Stomach (tissue), 9 donors: ENCODE measurements around the gene G6PD. TPM values are rescaled to one million over a fixed set of nuclear protein-coding genes. Genes with fewer than 3 reads are reported as not detected.
"Not testable (repeated sequence)": the region's sequence is repeated elsewhere in the genome, so short reads cannot be mapped to it uniquely, and the experiment has no call there.

Experiments used
- DNase-seq, 2 donors: peaks; one replicate each; pipeline versions ENCODE4 v3.0.0 to v3.0.0-alpha.2; 2013 to 2019
- H3K27ac ChIP-seq, 5 donors: fragments of 200-600 bp in 4 of 5; sonication (generic) in 4 of 5; one replicate each; pipeline ENCODE4 v1.5.1; 2013 to 2019; ENCODE audit warnings: mild to moderate bottlenecking in 1 of 5, moderate library complexity in 1 of 5
- H3K27me3 ChIP-seq, 3 donors: fragments of 200-600 bp; sonication (generic); one replicate each; pipeline ENCODE4 v1.5.1; 2017 to 2019; ENCODE audit warnings: mixed run types in 1 of 3
- H3K36me3 ChIP-seq, 4 donors: fragments of 200-600 bp; sonication (generic); 1 replicate in 3 of 4; 2 replicates in 1 of 4; pipeline ENCODE4 v1.5.1; 2016 to 2019
- H3K4me1 ChIP-seq, 4 donors: fragments of 200-600 bp; sonication (generic); one replicate each; pipeline ENCODE4 v1.5.1; 2016 to 2019
- H3K4me3 ChIP-seq, 4 donors: fragments of 200-600 bp; sonication (generic) in 3 of 4; one replicate each; pipeline ENCODE4 v1.5.1; 2016 to 2019; ENCODE audit warnings: mild to moderate bottlenecking in 1 of 4
- H3K9me3 ChIP-seq, 4 donors: fragments of 200-600 bp; sonication (generic); one replicate each; pipeline ENCODE4 v1.5.1; 2016 to 2019
- EP300 ChIP-seq: sonication (generic); formaldehyde crosslinking; IDR thresholded peaks from one replicate; pipeline ENCODE4 v1.6.1; 2017; ENCODE audit warnings: antibody characterized with exemption
- POLR2A ChIP-seq, 4 donors: fragments of 450-650 bp; IDR thresholded peaks; one replicate each; pipeline ENCODE4 v1.6.1; 2016; ENCODE audit warnings: antibody characterized with exemption in 4 of 4, control low read depth in 2 of 4, mild to moderate bottlenecking in 1 of 4, moderate library complexity in 1 of 4
- POLR2AphosphoS5 ChIP-seq, 3 donors: sonication (generic); formaldehyde crosslinking; IDR thresholded peaks; one replicate each; pipeline ENCODE4 v1.6.1; 2016; ENCODE audit warnings: antibody characterized with exemption in 3 of 3
- WGBS, 5 donors: extraction: QIAGEN DNeasy Blood & Tissue Kit in 3 of 5; methylation state at CpG; one replicate each; pipeline versions ENCODE4 v1.1.5 to v1.1.7; 2013 to 2018; 5-methylcytosine and 5-hydroxymethylcytosine counted together
- intact Hi-C: fragments of 100-400 bp; cut with DNase I; formaldehyde crosslinking; loops from one replicate; pipeline ENCODE4 v1.15.1; 2023; ENCODE audit warnings: low total_unique reads
- polyA plus RNA-seq, 3 donors: library from polyadenylated mRNA; stranded (reverse); fragments of 200-250 nt; gene quantifications; one replicate each; pipeline ENCODE4 v1.2.3, GENCODE V29; 2013
- total RNA-seq, 5 donors: library from RNA; depleted of rRNA; stranded (reverse); fragments of >200 nt; gene quantifications; one replicate each; pipeline versions ENCODE4 v1.1.0 to v1.2.3, GENCODE V29; 2014 to 2016
- TF ChIP-seq, protein P1 (sequence below), 7 experiments: fragments of 450-650 bp in 4 of 7; fragments of 200-600 bp in 3 of 7; sonication (generic) in 3 of 7; IDR thresholded peaks; one replicate each; pipeline ENCODE4 v1.5.1; 2016 to 2019; ENCODE audit warnings: antibody characterized with exemption in 7 of 7, control low read depth in 2 of 7, mild to moderate bottlenecking in 1 of 7
- donor health status: healthy with polysubstance abuse.
- donor health status: Bipolar disorder and iron deficiency.
- donor health status: healthy.

G6PD gene
- total and polyA plus RNA-seq, 8 donors, result 10.3 to 41.7 (median 23.4) TPM

- H3K27me3 ChIP-seq, result no peaks in the 10 kb centered on the region
- no peak overlapping the region for H3K27ac ChIP-seq
- H3K9me3 ChIP-seq, result peaks cover 0 to 36% (median 12%) of the 10 kb centered on the region in 4 donors
- intact Hi-C loops, result no loop called here
- H3K36me3 ChIP-seq, result no peaks in the 10 kb centered on the region
- WGBS, 5 donors, result 79 to 93% (median 87%) methylated on average over 5 of the region's 5 CpGs
- no peak for DNase-seq
- no peaks in the 10 kb centered on the region for H3K4me1 ChIP-seq
- TF ChIP-seq, protein P1, sequence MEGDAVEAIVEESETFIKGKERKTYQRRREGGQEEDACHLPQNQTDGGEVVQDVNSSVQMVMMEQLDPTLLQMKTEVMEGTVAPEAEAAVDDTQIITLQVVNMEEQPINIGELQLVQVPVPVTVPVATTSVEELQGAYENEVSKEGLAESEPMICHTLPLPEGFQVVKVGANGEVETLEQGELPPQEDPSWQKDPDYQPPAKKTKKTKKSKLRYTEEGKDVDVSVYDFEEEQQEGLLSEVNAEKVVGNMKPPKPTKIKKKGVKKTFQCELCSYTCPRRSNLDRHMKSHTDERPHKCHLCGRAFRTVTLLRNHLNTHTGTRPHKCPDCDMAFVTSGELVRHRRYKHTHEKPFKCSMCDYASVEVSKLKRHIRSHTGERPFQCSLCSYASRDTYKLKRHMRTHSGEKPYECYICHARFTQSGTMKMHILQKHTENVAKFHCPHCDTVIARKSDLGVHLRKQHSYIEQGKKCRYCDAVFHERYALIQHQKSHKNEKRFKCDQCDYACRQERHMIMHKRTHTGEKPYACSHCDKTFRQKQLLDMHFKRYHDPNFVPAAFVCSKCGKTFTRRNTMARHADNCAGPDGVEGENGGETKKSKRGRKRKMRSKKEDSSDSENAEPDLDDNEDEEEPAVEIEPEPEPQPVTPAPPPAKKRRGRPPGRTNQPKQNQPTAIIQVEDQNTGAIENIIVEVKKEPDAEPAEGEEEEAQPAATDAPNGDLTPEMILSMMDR (IDR thresholded peaks at IDR 0.05), result no peak
- TF ChIP-seq EP300, result no peak
- TF ChIP-seq POLR2AphosphoS5 (IDR thresholded peaks at IDR 0.05), result no peak
- no peak for TF ChIP-seq POLR2A (IDR thresholded peaks at IDR 0.05)
- no peak overlapping the region for H3K4me3 ChIP-seq
Observed at GRCh38 chrX:154593201-154593600, 46.6 kb upstream of the G6PD start.

GRCh38 chrX:154592505-154592904, 45.9 kb upstream of the G6PD start:
- no peaks in the 10 kb centered on the region for H3K36me3 ChIP-seq
- H3K4me1 ChIP-seq, result no peaks in the 10 kb centered on the region
- H3K4me3 ChIP-seq, result no peak overlapping the region
- intact Hi-C loops, result no loop called here
- H3K27me3 ChIP-seq, result no peaks in the 10 kb centered on the region
- no peak overlapping the region for H3K27ac ChIP-seq
- no peak for TF ChIP-seq POLR2AphosphoS5 (IDR thresholded peaks at IDR 0.05)
- TF ChIP-seq, protein P1 (IDR thresholded peaks at IDR 0.05), result no peak
- no peak for TF ChIP-seq EP300
- TF ChIP-seq POLR2A (IDR thresholded peaks at IDR 0.05), result no peak
- no peak for DNase-seq
- H3K9me3 ChIP-seq, result peaks cover 0 to 33% (median 12%) of the 10 kb centered on the region in 4 donors
- 83 to 92% (median 89%) methylated on average over 4 to 5 of the region's 5 CpGs for WGBS, 5 donors

GRCh38 chrX:154590415-154590814, 43.8 kb upstream of the G6PD start:
- H3K27ac ChIP-seq, intact Hi-C loops: not testable (repeated sequence)
- 54% methylated on average over 3 of the region's 13 CpGs; no CpG with 5 or more reads in 4 of the 5 donors for WGBS, 5 donors

DNA sequence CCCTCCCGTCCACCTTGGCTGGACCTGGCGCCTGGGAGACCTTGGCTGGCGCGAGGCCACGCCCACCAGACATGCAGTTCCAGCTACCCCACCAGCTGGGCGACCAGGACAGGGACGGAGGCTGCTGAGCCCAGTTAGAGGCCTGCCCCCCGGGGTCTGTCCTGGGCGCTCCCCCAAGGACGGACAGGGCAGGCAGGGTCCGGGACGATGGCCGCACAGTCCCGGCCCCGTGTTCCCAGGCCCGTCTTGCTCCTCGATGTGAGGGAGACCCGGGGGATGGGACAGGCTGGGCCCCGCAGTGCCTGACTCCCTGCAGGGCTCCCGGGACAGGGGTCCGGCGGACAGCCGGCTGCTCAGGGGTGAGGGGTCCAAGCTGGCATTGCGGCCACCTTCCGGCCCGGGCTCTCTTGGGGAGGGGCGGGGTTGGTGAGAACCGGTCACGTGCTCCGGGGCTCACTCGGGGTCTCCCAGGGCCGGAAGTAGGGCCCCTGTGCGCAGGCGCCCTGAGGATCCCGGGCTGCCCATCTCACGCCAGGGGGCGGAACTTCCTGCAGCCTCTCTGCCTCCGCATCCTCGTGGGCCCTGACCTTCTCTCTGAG, 38.0 kb upstream of the G6PD start, which contains the start of gene CTAG1A:
CTAG1A (plus strand) TSS at position 549 of the 599 bp plus-strand sequence. CDS start 74 bp downstream, outside the sequence.
- H3K4me3 ChIP-seq, H3K9me3 ChIP-seq, H3K36me3 ChIP-seq, H3K4me1 ChIP-seq, H3K27ac ChIP-seq, H3K27me3 ChIP-seq, DNase-seq, intact Hi-C loops: not testable (repeated sequence)
- no CpG with 5 or more reads among the region's 39 CpGs for WGBS, 5 donors

More at GRCh38 chrX:154590415-154590814, 43.8 kb upstream of the G6PD start:
- not testable (repeated sequence) for DNase-seq, H3K27me3 ChIP-seq, H3K36me3 ChIP-seq, H3K4me1 ChIP-seq, H3K4me3 ChIP-seq
- peaks cover 0 to 27% (median 12%) of the 10 kb centered on the region in 4 donors for H3K9me3 ChIP-seq

GRCh38 chrX:154582994-154583393, 36.3 kb upstream of the G6PD start:
- H3K27me3 ChIP-seq, H3K36me3 ChIP-seq, H3K4me1 ChIP-seq, H3K4me3 ChIP-seq, DNase-seq, H3K9me3 ChIP-seq, H3K27ac ChIP-seq, intact Hi-C loops: not testable (repeated sequence)
- WGBS, 5 donors, result no CpG with 5 or more reads among the region's 8 CpGs

DNA sequence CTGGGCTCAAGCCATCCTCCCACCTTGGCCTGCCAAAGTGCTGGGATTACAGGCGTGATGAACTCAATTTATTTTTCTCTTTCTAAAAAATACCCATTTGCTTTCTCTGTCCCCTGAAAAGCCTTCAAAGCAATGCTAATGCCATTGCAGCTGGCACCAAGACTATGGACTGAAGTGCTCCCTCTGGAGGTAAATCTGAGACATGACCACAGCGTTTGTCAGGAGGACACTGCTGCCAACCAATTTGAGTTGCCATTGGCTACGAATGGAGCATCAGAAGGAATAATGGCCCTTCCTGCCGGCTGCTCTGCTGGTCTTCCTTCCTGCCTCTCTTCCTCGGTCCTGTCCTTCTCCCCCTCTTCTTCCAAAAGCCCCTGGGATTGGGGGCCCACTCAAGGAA, 28.4 kb upstream of the G6PD start:
- intact Hi-C loops, H3K36me3 ChIP-seq, H3K4me1 ChIP-seq, H3K4me3 ChIP-seq, H3K9me3 ChIP-seq, H3K27ac ChIP-seq, H3K27me3 ChIP-seq, DNase-seq: not testable (repeated sequence)
- no CpG with 5 or more reads among the region's 5 CpGs for WGBS, 5 donors

- H3K9me3 ChIP-seq, intact Hi-C loops, H3K36me3 ChIP-seq, H3K4me1 ChIP-seq, H3K27me3 ChIP-seq, DNase-seq, H3K4me3 ChIP-seq, H3K27ac ChIP-seq: not testable (repeated sequence)
- no CpG with 5 or more reads among the region's 10 CpGs for WGBS, 5 donors
Observed at GRCh38 chrX:154573061-154573460, 26.4 kb upstream of the G6PD start.

DNA sequence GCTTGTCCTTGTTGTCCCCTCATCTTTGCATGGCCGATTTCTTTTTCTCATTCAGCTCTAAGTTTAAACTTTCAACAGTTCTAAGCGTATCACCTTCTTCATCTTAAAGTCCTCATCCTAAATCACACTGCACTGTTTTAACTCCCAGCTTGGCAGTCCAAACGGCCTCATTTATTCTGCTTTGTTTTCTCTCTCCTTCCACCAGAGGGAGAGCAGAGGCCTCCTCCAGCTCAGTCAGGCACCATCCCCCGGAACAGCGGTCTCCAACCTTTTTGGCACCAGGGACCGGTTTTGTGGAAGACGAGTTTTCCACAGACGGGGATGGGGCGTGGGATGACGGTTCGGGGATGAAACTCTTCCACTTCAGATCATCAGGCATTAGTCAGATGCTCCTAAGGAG, 23.7 kb upstream of the G6PD start:
- H3K36me3 ChIP-seq, H3K27ac ChIP-seq, intact Hi-C loops, DNase-seq, H3K4me1 ChIP-seq, H3K27me3 ChIP-seq, H3K4me3 ChIP-seq, H3K9me3 ChIP-seq: not testable (repeated sequence)
- WGBS, 5 donors, result no CpG with 5 or more reads among the region's 11 CpGs

DNA sequence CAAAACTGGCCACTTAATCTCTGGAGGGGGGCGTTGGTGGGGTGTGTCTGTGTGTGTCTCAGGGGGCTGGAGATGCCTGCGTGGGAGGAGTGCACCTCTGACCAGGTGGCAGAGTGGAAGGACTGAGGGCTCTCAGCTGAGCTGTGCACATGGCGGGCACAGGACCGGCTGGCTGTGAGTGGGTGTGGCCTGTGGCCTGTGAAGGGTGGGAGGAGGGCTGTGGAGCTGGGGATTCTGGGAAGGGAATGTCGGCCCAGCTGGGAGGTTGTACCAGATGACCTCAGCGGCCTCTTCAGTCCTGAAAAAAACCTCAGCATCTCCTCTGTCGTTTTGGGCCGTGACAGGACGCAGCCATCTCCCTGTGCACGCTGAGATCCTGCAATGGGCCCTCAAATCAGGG, 15.6 kb upstream of the G6PD start:
- H3K36me3 ChIP-seq, intact Hi-C loops, H3K4me1 ChIP-seq, H3K4me3 ChIP-seq, H3K27me3 ChIP-seq, H3K27ac ChIP-seq, DNase-seq, H3K9me3 ChIP-seq: not testable (repeated sequence)
- no CpG with 5 or more reads among the region's 10 CpGs for WGBS, 5 donors

GRCh38 chrX:154560326-154560725, 13.7 kb upstream of the G6PD start:
- H3K36me3 ChIP-seq, H3K27me3 ChIP-seq, H3K4me3 ChIP-seq, intact Hi-C loops, H3K9me3 ChIP-seq, DNase-seq, H3K4me1 ChIP-seq, H3K27ac ChIP-seq: not testable (repeated sequence)
- WGBS, 5 donors, result 73 to 85% (median 84%) methylated on average over 7 to 9 of the region's 31 CpGs; no CpG with 5 or more reads in 2 of the 5 donors
